Astrocyte of the spinal cord (primary cell): Measurements from ENCODE around the gene FBXL7.

Source experiments
- DNase-seq: peaks from one replicate; pipeline ENCODE4 v3.0.0; 2011; ENCODE audit warnings: low read depth, low spot score
- H3K4me3 ChIP-seq: 2 replicates; pipeline ENCODE4 v1.5.1; 2011; ENCODE audit warnings: low read depth, mild to moderate bottlenecking, low read length, moderate library complexity
- CTCF ChIP-seq: IDR thresholded peaks from 2 replicates; pipeline ENCODE4 v1.5.1; 2012; ENCODE audit warnings: low read depth, mild to moderate bottlenecking, low read length, inconsistent platforms
- in situ Hi-C: cut with HindIII; loops from 2 replicates; pipeline ENCODE4 v1.10.0; 2017; ENCODE audit warnings: low sequenced_read_pairs

FBXL7 gene

GRCh38 chr5:15707631-15708030 is 207.7 kb downstream of the FBXL7 start:
- no peak for DNase-seq
- TF ChIP-seq CTCF, result no peak
- no peak overlapping the region for H3K4me3 ChIP-seq
- in situ Hi-C loops, result no loop called here

- no peak for TF ChIP-seq CTCF
- no peak for DNase-seq
- H3K4me3 ChIP-seq, result no peak overlapping the region
- in situ Hi-C loops, result no loop called here
Measured at GRCh38 chr5:15711892-15712291, 211.9 kb downstream of the FBXL7 start.

GRCh38 chr5:15715535-15715934 is 215.6 kb downstream of the FBXL7 start:
- in situ Hi-C loops, result no loop called here
- DNase-seq, result no peak
- no peak overlapping the region for H3K4me3 ChIP-seq
- no peak for TF ChIP-seq CTCF

GRCh38 chr5:15715967-15716366 is 216.0 kb downstream of the FBXL7 start:
- no peak for DNase-seq
- TF ChIP-seq CTCF, result no peak
- in situ Hi-C loops, result no loop called here
- no peak overlapping the region for H3K4me3 ChIP-seq

GRCh38 chr5:15717001-15717400 is 217.0 kb downstream of the FBXL7 start:
- no peak overlapping the region for H3K4me3 ChIP-seq
- peak; percentile 43 for DNase-seq
- TF ChIP-seq CTCF, result no peak
- in situ Hi-C loops, result no loop called here

GRCh38 chr5:15718421-15719179 is 218.6 kb downstream of the FBXL7 start:
- no peak for TF ChIP-seq CTCF
- peak; percentile 30 for DNase-seq
- in situ Hi-C loops, result no loop called here
- H3K4me3 ChIP-seq, result no peak overlapping the region
